Pons (tissue), 1 donor: ENCODE measurements around the gene GGA1.
"Not testable (repeated sequence)": the region's sequence is repeated elsewhere in the genome, so short reads cannot be mapped to it uniquely, and the experiment has no call there.

Experiments used
- DNase-seq: peaks from one replicate; pipeline ENCODE4 v3.0.0-alpha.2; 2016; ENCODE audit warnings: low spot score

Gene GGA1

DNA sequence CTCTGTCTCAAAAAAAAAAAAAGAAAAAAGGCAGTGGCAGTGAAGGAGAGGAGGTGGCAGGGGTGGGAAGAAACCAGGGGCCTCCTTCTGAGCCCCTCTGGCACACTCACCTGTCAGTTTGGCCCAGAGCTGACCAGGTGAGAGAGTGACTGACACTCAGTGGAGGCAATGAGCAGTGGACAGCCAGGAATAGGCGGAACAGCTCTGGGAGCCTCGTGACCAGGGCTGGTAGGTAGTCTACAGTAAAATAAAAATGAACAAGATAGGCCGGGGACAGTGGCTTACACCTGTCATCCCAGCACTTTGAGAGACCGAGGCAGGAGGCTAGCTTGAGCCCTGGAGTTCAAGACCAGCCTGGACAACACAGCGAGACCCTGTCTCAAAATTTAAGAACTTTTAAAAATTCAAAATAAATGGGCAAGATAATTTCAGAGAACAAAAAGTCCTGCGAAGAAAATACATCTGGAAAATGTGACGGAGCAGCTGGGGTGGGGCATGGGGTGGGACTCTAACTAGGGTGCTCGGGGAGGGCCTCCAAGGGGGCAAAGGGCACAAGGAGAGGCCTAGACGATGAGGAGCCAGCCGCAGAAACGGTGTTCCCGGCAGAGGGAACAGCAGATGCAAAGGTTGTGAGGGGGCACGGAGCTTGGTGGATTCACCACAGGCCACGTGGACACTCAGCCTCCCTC lies 46.1 kb downstream of the GGA1 start:
- DNase-seq, result no peak

GRCh38 chr22:37655252-37655563 lies 46.6 kb downstream of the GGA1 start:
- DNase-seq, result no peak

GRCh38 chr22:37656583-37656982 lies 47.9 kb downstream of the GGA1 start:
- DNase-seq, result not testable (repeated sequence)

DNA sequence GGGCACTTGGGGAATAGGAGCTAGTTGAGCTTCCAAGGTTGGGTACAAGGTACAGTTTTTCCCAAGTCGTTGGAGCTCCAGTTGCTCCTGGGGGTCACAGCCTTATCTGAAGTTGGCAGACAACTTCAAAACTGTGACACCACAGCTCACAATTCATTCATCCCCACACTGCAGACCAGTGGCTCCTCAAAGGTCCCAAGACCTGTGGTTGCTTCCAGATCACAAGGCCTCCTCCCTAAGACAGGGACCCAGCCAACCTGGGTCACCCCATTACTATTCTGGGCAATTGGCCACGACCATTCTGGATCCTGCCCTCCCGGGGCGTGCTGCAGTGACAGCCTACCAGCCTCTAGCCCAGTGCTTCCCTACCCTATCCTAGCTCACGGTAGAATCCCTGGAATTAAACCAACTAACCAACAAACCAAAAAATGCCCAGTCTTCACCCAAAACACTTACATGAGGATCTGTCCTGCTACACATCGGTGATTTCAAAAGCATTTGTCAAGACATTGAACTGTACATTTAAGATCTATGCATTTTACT lies 49.0 kb downstream of the GGA1 start:
- DNase-seq, result no peak

- DNase-seq, result peak; percentile 100
Observed at GRCh38 chr22:37658133-37659065, 49.8 kb downstream of the GGA1 start, which contains the start of gene PDXP. PDXP (plus strand) TSS chr22:37658723; CDS start chr22:37658783, 60 bp downstream.

GRCh38 chr22:37659066-37659896 lies 50.6 kb downstream of the GGA1 start:
- no peak for DNase-seq

DNA sequence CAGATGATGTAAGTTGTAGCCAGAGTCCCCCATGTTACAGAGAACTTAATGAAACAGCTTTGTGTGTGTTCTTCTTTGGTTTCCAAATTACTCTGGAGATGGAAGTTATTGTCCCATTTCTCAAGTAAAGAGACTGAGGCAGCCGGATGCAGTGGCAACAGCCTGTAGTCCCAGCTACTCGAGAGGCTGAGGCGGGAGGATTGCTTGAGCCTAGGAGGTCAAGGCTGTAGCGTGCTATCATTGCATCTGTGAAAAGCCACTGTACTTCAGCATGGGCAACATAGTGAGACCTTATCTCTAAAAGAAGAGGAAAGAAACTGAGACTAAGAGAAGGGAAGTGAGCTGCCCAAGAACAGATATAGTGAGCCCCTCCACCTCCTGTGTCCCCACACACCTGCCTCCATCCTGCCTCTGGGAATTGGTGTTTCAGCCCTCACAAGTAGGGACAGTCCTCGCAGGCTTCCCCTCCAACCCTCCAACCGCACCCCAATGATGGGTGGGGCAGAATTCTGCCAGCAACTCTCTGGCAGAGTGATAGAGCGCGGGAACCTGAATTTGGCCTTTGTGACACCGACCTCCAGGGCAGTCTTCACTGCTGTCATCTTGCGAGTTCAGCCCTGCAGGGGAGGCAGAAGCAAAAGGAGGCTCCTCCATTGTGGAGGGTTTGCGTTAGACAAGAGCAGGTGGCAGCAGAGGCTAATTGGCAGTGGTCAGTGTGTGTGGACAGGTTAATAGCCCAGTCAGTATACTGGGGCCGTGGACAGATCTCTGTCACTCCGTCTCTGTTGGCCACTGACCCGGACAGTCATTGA lies 51.5 kb downstream of the GGA1 start:
- DNase-seq, result no peak

DNA sequence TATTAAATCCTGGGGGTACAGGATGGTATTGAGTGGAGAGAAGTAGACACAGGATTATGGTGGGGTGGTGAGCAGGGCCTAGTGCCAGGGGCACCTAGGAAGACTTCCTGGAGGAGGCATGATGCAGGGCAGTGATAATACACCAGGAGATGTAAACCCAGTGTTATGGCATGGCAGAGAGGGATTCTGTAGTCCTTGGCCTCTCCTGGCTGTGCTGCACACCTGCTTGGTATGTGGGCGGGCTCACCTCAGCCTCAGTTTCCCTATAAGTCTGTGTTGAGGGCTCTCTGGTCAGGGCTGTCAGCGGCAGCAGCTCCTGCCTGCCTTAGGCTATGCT lies 52.0 kb downstream of the GGA1 start:
- DNase-seq, result no peak

GRCh38 chr22:37661160-37661924 lies 52.7 kb downstream of the GGA1 start:
- peak; percentile 87 for DNase-seq

DNA sequence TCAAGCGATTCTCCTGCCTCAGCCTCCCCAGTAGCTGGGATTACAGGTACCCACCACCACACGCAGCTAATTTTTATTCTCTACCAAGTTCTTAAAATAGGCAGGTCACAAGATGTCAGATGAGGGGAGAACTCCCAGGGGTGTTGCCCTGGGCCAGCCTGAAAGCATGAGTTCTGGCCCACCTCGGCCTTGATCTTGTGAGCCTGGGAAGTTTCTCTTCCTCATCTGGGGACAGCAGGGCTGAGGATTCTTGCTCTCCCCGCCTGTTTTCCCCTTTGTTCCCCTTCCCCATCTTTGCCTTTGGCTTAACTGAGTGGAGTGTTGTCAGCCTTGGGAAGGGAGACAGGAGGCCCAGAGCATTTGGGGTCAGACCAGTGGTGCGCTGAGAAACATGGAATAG lies 53.4 kb downstream of the GGA1 start:
- DNase-seq, result peak; percentile 63

DNA sequence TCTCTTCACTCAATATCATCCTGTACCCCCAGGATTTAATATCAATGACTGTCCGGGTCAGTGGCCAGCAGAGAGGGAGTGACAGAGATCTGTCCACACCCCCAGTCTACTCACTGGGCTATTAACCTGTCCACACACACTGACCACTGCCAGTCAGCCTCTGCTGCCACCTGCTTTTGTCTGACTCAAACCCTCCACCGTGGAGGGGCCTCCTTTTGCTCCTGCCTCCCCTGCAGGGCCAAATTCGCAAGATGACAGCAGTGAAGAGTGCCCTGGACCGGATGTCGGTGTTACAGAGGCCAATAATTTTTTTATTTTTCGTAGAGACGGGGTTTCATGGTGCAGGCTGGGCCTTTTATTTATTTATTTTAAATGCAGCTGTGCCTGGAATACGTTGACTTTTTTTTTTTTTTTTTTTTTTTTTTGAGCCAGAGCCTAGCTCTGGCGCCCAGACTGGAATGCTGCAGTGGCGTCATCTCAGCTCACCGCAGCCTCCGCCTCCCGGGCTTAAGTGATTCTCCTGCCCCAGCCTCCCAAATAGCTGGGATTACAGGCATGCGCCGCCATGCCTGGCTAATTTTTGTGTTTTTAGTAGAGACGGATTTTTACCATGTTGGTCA lies 55.0 kb downstream of the GGA1 start:
- DNase-seq, result no peak

GRCh38 chr22:37664249-37665101 lies 55.8 kb downstream of the GGA1 start:
- DNase-seq, result peak; percentile 99

- no peak for DNase-seq
Observed at GRCh38 chr22:37665487-37665886, 56.9 kb downstream of the GGA1 start.

DNA sequence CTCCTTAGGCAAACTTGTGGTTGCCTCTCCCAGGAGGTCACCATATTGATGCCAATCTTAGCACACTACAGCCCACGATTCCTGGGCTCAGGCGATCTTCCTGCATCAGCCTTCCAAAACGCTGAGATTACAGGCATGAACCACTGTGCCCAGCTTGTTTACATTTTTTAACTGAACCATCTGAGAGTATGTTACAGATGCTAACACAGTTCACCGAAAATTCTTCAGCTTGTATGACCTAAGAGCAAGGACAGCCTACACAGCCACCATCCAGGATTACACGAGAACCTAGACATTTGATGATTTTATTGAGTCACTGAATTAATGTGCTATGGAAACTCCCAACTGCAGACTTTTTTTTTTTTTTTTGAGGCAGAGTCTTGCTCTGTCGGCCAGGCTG lies 61.0 kb downstream of the GGA1 start:
- DNase-seq, result no peak

GRCh38 chr22:37672206-37672919 lies 63.7 kb downstream of the GGA1 start:
- no peak for DNase-seq

GRCh38 chr22:37672920-37673455 lies 64.4 kb downstream of the GGA1 start:
- no peak for DNase-seq

DNA sequence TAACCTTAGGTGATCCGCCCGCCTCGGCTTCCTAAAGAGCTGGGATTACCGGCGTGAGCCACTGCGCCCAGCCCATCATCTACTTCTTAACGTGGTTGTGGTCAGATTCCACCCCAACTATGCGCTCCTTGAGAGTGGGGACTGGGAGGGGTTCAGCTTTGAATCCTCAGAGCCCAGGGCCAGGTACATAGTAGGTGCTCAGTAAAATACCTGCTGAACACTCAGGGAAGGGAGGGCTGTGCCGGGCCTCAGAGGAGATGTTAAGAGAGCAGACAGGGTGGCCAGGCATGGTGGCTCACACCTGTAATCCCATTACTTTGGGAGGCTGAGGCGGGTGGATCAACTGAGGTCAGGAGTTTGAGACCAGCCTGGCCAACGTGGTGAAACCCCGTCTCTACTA lies 65.6 kb downstream of the GGA1 start:
- DNase-seq, result no peak
